Smooth muscle cell (in vitro differentiated cells): ENCODE results near the gene PPP1R9B. TPM values are rescaled to one million over a fixed set of nuclear protein-coding genes. Genes with fewer than 3 reads are reported as not detected.
A peak's percentile ranks its signal among the peaks of the same experiment; 100 is the strongest.

ENCODE experiments used
- DNase-seq: peaks from one replicate; lab custom pipeline; 2025; ENCODE audit not compliant: unreplicated experiment; lab: John Stamatoyannopoulos, UW
- H2AFZ ChIP-seq: fragments of 200-600 bp; sonication (generic); 2 replicates; pipeline ENCODE4 v1.6.0; 2016; ENCODE audit warnings: antibody characterized with exemption, low read depth, mild to moderate bottlenecking
- H3F3A ChIP-seq: fragments of 200-600 bp; sonication (generic); 2 replicates; pipeline ENCODE4 v1.6.0; 2017; ENCODE audit warnings: antibody characterized with exemption, low read depth
- H3K27ac ChIP-seq: fragments of 200-600 bp; sonication (generic); 2 replicates; pipeline ENCODE4 v1.5.1; 2016; ENCODE audit warnings: low read depth, mild to moderate bottlenecking
- H3K27me3 ChIP-seq: fragments of 200-600 bp; sonication (generic); 2 replicates; pipeline ENCODE4 v1.6.1; 2016; ENCODE audit warnings: low read depth, mild to moderate bottlenecking
- H3K36me3 ChIP-seq: fragments of 200-600 bp; sonication (generic); 2 replicates; pipeline ENCODE4 v1.5.1; 2016; ENCODE audit warnings: low read depth
- H3K4me1 ChIP-seq: fragments of 200-600 bp; sonication (generic); 2 replicates; pipeline ENCODE4 v1.5.1; 2016; ENCODE audit warnings: low read depth
- H3K4me2 ChIP-seq: fragments of 200-600 bp; sonication (generic); 2 replicates; pipeline ENCODE4 v1.6.0; 2016; ENCODE audit warnings: mild to moderate bottlenecking
- H3K4me3 ChIP-seq: fragments of 200-600 bp; sonication (generic); 2 replicates; pipeline ENCODE4 v1.5.1; 2016; ENCODE audit warnings: mild to moderate bottlenecking
- H3K79me2 ChIP-seq: fragments of 200-600 bp; sonication (generic); 2 replicates; pipeline ENCODE4 v1.6.0; 2016; ENCODE audit warnings: low read depth, mild to moderate bottlenecking
- H3K9ac ChIP-seq: fragments of 200-600 bp; sonication (generic); 2 replicates; pipeline ENCODE4 v1.6.0; 2016; ENCODE audit warnings: low read depth
- H3K9me3 ChIP-seq: fragments of 200-600 bp; sonication (generic); replicated peaks from 2 replicates; pipeline ENCODE4 v1.5.1; 2016; ENCODE audit warnings: low read depth
- H4K20me1 ChIP-seq: fragments of 200-600 bp; sonication (generic); 2 replicates; pipeline ENCODE4 v1.6.0; 2016; ENCODE audit warnings: low read depth
- CTCF ChIP-seq: fragments of 200-600 bp; sonication (generic); IDR thresholded peaks from 2 replicates; pipeline ENCODE4 v1.5.1; 2017; ENCODE audit warnings: borderline replicate concordance, mild to moderate bottlenecking, antibody characterized with exemption; ENCODE audit not compliant: insufficient read depth, poor library complexity, severe bottlenecking
- WGBS: methylation state at CpG from one replicate; pipeline ENCODE4 v1.1.7; 2016; ENCODE audit warnings: low lambda C conversion rate; 5-methylcytosine and 5-hydroxymethylcytosine counted together
- polyA plus RNA-seq: library from polyadenylated mRNA; unstranded; fragments of >200 nt; fragmentation: Nextera tagmentation; extraction: Ambion mirVana; gene quantifications from 2 replicates; pipeline ENCODE4 v1.2.1, GENCODE V29; 2016
- total RNA-seq: library from RNA; depleted of rRNA; stranded (reverse); fragments of >200 nt; gene quantifications from 2 replicates; pipeline ENCODE4 v1.2.3, GENCODE V29; 2014

Gene PPP1R9B
- total and polyA plus RNA-seq, 2 experiments from 2014 or later = 6.7 to 20.8 TPM

GRCh38 chr17:50170662-50171370 lies 20.3 kb upstream of the PPP1R9B start:
- H2AFZ ChIP-seq = no peak overlapping the region
- H3K4me3 ChIP-seq = no peak overlapping the region
- WGBS = 88% methylated on average over 10 of the region's 10 CpGs
- H4K20me1 ChIP-seq = no peaks in the 10 kb centered on the region
- H3K79me2 ChIP-seq = no peaks in the 10 kb centered on the region
- no peaks in the 10 kb centered on the region for H3K27me3 ChIP-seq
- H3K9me3 ChIP-seq = no peaks in the 10 kb centered on the region
- DNase-seq = no peak
- H3K4me2 ChIP-seq = no peak overlapping the region
- H3K36me3 ChIP-seq = no peaks in the 10 kb centered on the region
- no peak for TF ChIP-seq CTCF
- H3K9ac ChIP-seq = no peak overlapping the region
- peaks cover 3% of the 10 kb centered on the region for H3F3A ChIP-seq
- H3K27ac ChIP-seq = peak overlapping the region; percentile 31
- no peaks in the 10 kb centered on the region for H3K4me1 ChIP-seq

GRCh38 chr17:50169881-50170459 lies 19.5 kb upstream of the PPP1R9B start:
- H3K9ac ChIP-seq = no peak overlapping the region
- no peak for TF ChIP-seq CTCF
- DNase-seq = no peak
- no peaks in the 10 kb centered on the region for H3F3A ChIP-seq
- no peaks in the 10 kb centered on the region for H3K9me3 ChIP-seq
- H4K20me1 ChIP-seq = no peaks in the 10 kb centered on the region
- 88% methylated on average over 9 of the region's 9 CpGs for WGBS
- H3K27ac ChIP-seq = no peak overlapping the region
- no peak overlapping the region for H3K4me3 ChIP-seq
- H3K79me2 ChIP-seq = no peaks in the 10 kb centered on the region
- no peaks in the 10 kb centered on the region for H3K36me3 ChIP-seq
- H3K4me2 ChIP-seq = no peak overlapping the region
- no peaks in the 10 kb centered on the region for H3K4me1 ChIP-seq
- H3K27me3 ChIP-seq = no peaks in the 10 kb centered on the region
- H2AFZ ChIP-seq = no peak overlapping the region

GRCh38 chr17:50169121-50169764 lies 18.8 kb upstream of the PPP1R9B start:
- no peak overlapping the region for H3K4me3 ChIP-seq
- WGBS = 47% methylated on average over 14 of the region's 14 CpGs
- no peak overlapping the region for H3K4me2 ChIP-seq
- H3K9ac ChIP-seq = no peak overlapping the region
- no peaks in the 10 kb centered on the region for H3K79me2 ChIP-seq
- H3K36me3 ChIP-seq = no peaks in the 10 kb centered on the region
- no peaks in the 10 kb centered on the region for H3K4me1 ChIP-seq
- peak; percentile 72 for TF ChIP-seq CTCF
- no peaks in the 10 kb centered on the region for H3K9me3 ChIP-seq
- no peak for DNase-seq
- no peaks in the 10 kb centered on the region for H4K20me1 ChIP-seq
- H2AFZ ChIP-seq = no peak overlapping the region
- H3F3A ChIP-seq = no peaks in the 10 kb centered on the region
- no peaks in the 10 kb centered on the region for H3K27me3 ChIP-seq
- H3K27ac ChIP-seq = no peak overlapping the region

GRCh38 chr17:50168319-50168718 lies 17.8 kb upstream of the PPP1R9B start:
- H3F3A ChIP-seq = no peaks in the 10 kb centered on the region
- no peaks in the 10 kb centered on the region for H3K36me3 ChIP-seq
- DNase-seq = no peak
- 91% methylated on average over 12 of the region's 13 CpGs for WGBS
- H3K9ac ChIP-seq = no peak overlapping the region
- H4K20me1 ChIP-seq = no peaks in the 10 kb centered on the region
- H3K79me2 ChIP-seq = no peaks in the 10 kb centered on the region
- H2AFZ ChIP-seq = no peak overlapping the region
- H3K4me3 ChIP-seq = no peak overlapping the region
- no peak overlapping the region for H3K4me2 ChIP-seq
- no peaks in the 10 kb centered on the region for H3K27me3 ChIP-seq
- H3K4me1 ChIP-seq = no peaks in the 10 kb centered on the region
- H3K27ac ChIP-seq = no peak overlapping the region
- no peaks in the 10 kb centered on the region for H3K9me3 ChIP-seq
- no peak for TF ChIP-seq CTCF
